ENCODE data around the gene CCL11. TPM values are rescaled to one million over a fixed set of nuclear protein-coding genes. Genes with fewer than 3 reads are reported as not detected.
A peak's percentile ranks its signal among the peaks of the same experiment; 100 is the strongest.

The CCL11 gene
- total RNA-seq, 1 donor from 2014 or later: not detected

- H3K4me1 Mint-ChIP-seq (ENCODE audit: unreplicated experiment): peaks cover 18% of the 10 kb centered on the region
- H3K27me3 Mint-ChIP-seq: peaks cover 9% of the 10 kb centered on the region
- H3K36me3 Mint-ChIP-seq: no peaks in the 10 kb centered on the region
- no peak overlapping the region for H3K4me3 Mint-ChIP-seq
- H3K9me3 Mint-ChIP-seq: no peaks in the 10 kb centered on the region
- no peak for DNase-seq (ENCODE audit: extremely low spot score, unreplicated experiment)
- no peak overlapping the region for H3K27ac Mint-ChIP-seq
- TF ChIP-seq CTCF (conservative IDR thresholded peaks at IDR 0.05): no peak
These were observed 36.5 kb upstream of the CCL11 start for GRCh38 chr17:34249061-34249460.

GRCh38 chr17:34249478-34249877 is 36.1 kb upstream of the CCL11 start:
- H3K4me3 Mint-ChIP-seq: no peak overlapping the region
- H3K9me3 Mint-ChIP-seq: no peaks in the 10 kb centered on the region
- H3K27me3 Mint-ChIP-seq: peaks cover 9% of the 10 kb centered on the region
- H3K4me1 Mint-ChIP-seq (ENCODE audit: unreplicated experiment): peaks cover 23% of the 10 kb centered on the region
- H3K36me3 Mint-ChIP-seq: no peaks in the 10 kb centered on the region
- H3K27ac Mint-ChIP-seq: no peak overlapping the region
- DNase-seq (ENCODE audit: extremely low spot score, unreplicated experiment): no peak
- no peak for TF ChIP-seq CTCF (conservative IDR thresholded peaks at IDR 0.05)

GRCh38 chr17:34251186-34251585 is 34.4 kb upstream of the CCL11 start:
- no peak overlapping the region for H3K4me3 Mint-ChIP-seq

GRCh38 chr17:34252095-34252443 is 33.5 kb upstream of the CCL11 start:
- peaks cover 8% of the 10 kb centered on the region for H3K27me3 Mint-ChIP-seq
- H3K27ac Mint-ChIP-seq: no peak overlapping the region
- DNase-seq (ENCODE audit: extremely low spot score, unreplicated experiment): no peak
- H3K4me1 Mint-ChIP-seq (ENCODE audit: unreplicated experiment): peaks cover 30% of the 10 kb centered on the region
- H3K36me3 Mint-ChIP-seq: no peaks in the 10 kb centered on the region
- TF ChIP-seq CTCF (conservative IDR thresholded peaks at IDR 0.05): no peak
- no peak overlapping the region for H3K4me3 Mint-ChIP-seq
- H3K9me3 Mint-ChIP-seq: no peaks in the 10 kb centered on the region

More at GRCh38 chr17:34251186-34251585, 34.4 kb upstream of the CCL11 start:
- no peaks in the 10 kb centered on the region for H3K36me3 Mint-ChIP-seq
- H3K27me3 Mint-ChIP-seq: peaks cover 13% of the 10 kb centered on the region
- no peak for DNase-seq (ENCODE audit: extremely low spot score, unreplicated experiment)
- peaks cover 30% of the 10 kb centered on the region for H3K4me1 Mint-ChIP-seq (ENCODE audit: unreplicated experiment)
- no peaks in the 10 kb centered on the region for H3K9me3 Mint-ChIP-seq
- no peak for TF ChIP-seq CTCF (conservative IDR thresholded peaks at IDR 0.05)
- no peak overlapping the region for H3K27ac Mint-ChIP-seq

- peaks cover 8% of the 10 kb centered on the region for H3K27me3 Mint-ChIP-seq
- no peak for TF ChIP-seq CTCF (conservative IDR thresholded peaks at IDR 0.05)
- peak overlapping the region; percentile 29 for H3K4me3 Mint-ChIP-seq
- H3K9me3 Mint-ChIP-seq: no peaks in the 10 kb centered on the region
- peaks cover 30% of the 10 kb centered on the region for H3K4me1 Mint-ChIP-seq (ENCODE audit: unreplicated experiment)
- no peak overlapping the region for H3K27ac Mint-ChIP-seq
- no peaks in the 10 kb centered on the region for H3K36me3 Mint-ChIP-seq
- no peak for DNase-seq (ENCODE audit: extremely low spot score, unreplicated experiment)
These were observed 33.0 kb upstream of the CCL11 start for GRCh38 chr17:34252444-34253138.

Measured in type B pancreatic cell (in vitro differentiated cells).